B cell (primary cell): ENCODE measurements around the gene DTD1. TPM values are rescaled to one million over a fixed set of nuclear protein-coding genes. Genes with fewer than 3 reads are reported as not detected.

ENCODE experiments used
- ATAC-seq: fragments of 200-7000 bp; cut with Tn5 transposase; one replicate; pipeline ENCODE4 v1.10.0; 2021; ENCODE audit warnings: low read depth, mild to moderate bottlenecking, moderate number of reproducible peaks, moderate library complexity
- CTCF ChIA-PET: fragments of 350-600 bp; sonication (Branson Sonifier 250); formaldehyde crosslinking; loops from one replicate; lab custom pipeline; 2021; ENCODE audit warnings: antibody characterized with exemption, inconsistent platforms; lab: Charles Lee
- POLR2A ChIA-PET: fragments of 350-600 bp; sonication (Branson Sonifier 250); formaldehyde crosslinking; loops from one replicate; lab custom pipeline; 2021; ENCODE audit warnings: antibody characterized with exemption; lab: Charles Lee
- DNase-seq: peaks from one replicate; pipeline ENCODE4 v3.0.0; 2013
- H2AFZ ChIP-seq: 2 replicates; pipeline ENCODE4 v1.6.1; 2012; ENCODE audit warnings: mild to moderate bottlenecking, low read depth, low read length; ENCODE audit not compliant: insufficient read depth, poor library complexity, severe bottlenecking
- H3K27ac ChIP-seq, 2 donors: 1 replicate in 1 of 2; 2 replicates in 1 of 2; pipeline ENCODE4 v1.5.1; 2012 to 2013; ENCODE audit warnings: low read length in 2 of 2, mild to moderate bottlenecking in 2 of 2, moderate library complexity in 1 of 2
- H3K27me3 ChIP-seq, 4 experiments: fragments of 200-600 bp in 1 of 4; sonication (generic) in 1 of 4; replicated peaks in 1 of 4; 1 replicate in 2 of 4; 2 replicates in 2 of 4; pipeline versions ENCODE4 v1.6.1 to v1.7.0; 2013 to 2016; ENCODE audit warnings: low read length in 3 of 4, mild to moderate bottlenecking in 2 of 4, mixed read lengths in 1 of 4, moderate library complexity in 1 of 4; ENCODE audit not compliant: insufficient read depth in 4 of 4, control insufficient read depth in 3 of 4; ENCODE audit errors: control extremely low read depth in 1 of 4
- H3K36me3 ChIP-seq, 2 experiments: replicated peaks in 1 of 2; 1 replicate in 1 of 2; 2 replicates in 1 of 2; pipeline versions ENCODE4 v1.6.1 to v1.7.1; 2013; ENCODE audit warnings: low read length in 1 of 2; ENCODE audit not compliant: insufficient read depth in 2 of 2, control insufficient read depth in 1 of 2; ENCODE audit errors: control extremely low read depth in 1 of 2, extremely low read depth in 1 of 2
- H3K4me1 ChIP-seq, 2 donors: fragments of 200-600 bp in 1 of 2; sonication (generic) in 1 of 2; 1 replicate in 1 of 2; 2 replicates in 1 of 2; pipeline versions ENCODE4 v1.5.1 to v1.6.1; 2013 to 2017; ENCODE audit warnings: low read length in 2 of 2; ENCODE audit not compliant: control insufficient read depth in 2 of 2, insufficient read depth in 2 of 2
- H3K4me2 ChIP-seq: replicated peaks from 2 replicates; pipeline ENCODE3; 2012; ENCODE audit warnings: mild to moderate bottlenecking, low read depth, low read length; ENCODE audit not compliant: poor library complexity, severe bottlenecking
- H3K4me3 ChIP-seq, 5 experiments: fragments of 200-600 bp in 1 of 5; sonication (generic) in 1 of 5; 1 replicate in 3 of 5; 2 replicates in 2 of 5; pipeline versions ENCODE4 v1.5.1 to v1.7.0; 2011 to 2016; ENCODE audit warnings: low read length in 4 of 5, mild to moderate bottlenecking in 4 of 5, low read depth in 2 of 5, control low read depth in 1 of 5, moderate library complexity in 1 of 5; ENCODE audit not compliant: insufficient read depth in 1 of 5; ENCODE audit errors: control extremely low read depth in 1 of 5, extremely low read depth in 1 of 5
- H3K79me2 ChIP-seq: fragments of 200-600 bp; sonication (generic); one replicate; pipeline ENCODE4 v1.6.0; 2016; ENCODE audit warnings: low read length; ENCODE audit not compliant: control insufficient read depth, insufficient read depth
- H3K9ac ChIP-seq: fragments of 200-600 bp; sonication (generic); 2 replicates; pipeline ENCODE4 v1.6.1; 2017; ENCODE audit warnings: mild to moderate bottlenecking, low read length, moderate library complexity
- H3K9me3 ChIP-seq, 3 donors: one replicate each; pipeline versions ENCODE4 v1.6.1 to v1.7.1; 2013; ENCODE audit warnings: low read length in 2 of 3; ENCODE audit not compliant: control insufficient read depth in 2 of 3, insufficient read depth in 1 of 3; ENCODE audit errors: control extremely low read depth in 1 of 3
- H4K20me1 ChIP-seq: 2 replicates; pipeline ENCODE4 v1.6.0; 2012; ENCODE audit warnings: mild to moderate bottlenecking, low read length; ENCODE audit not compliant: insufficient read depth, control insufficient read depth, poor library complexity, severe bottlenecking
- H3K27ac Mint-ChIP-seq: one replicate; pipeline ENCODE4 v1.8.0; 2021; ENCODE audit warnings: mixed read lengths
- H3K27me3 Mint-ChIP-seq: one replicate; pipeline ENCODE4 v1.8.0; 2021; ENCODE audit warnings: mixed read lengths
- H3K4me1 Mint-ChIP-seq: one replicate; pipeline ENCODE4 v1.8.0; 2021; ENCODE audit warnings: mixed read lengths
- H3K4me3 Mint-ChIP-seq: one replicate; pipeline ENCODE4 v1.8.0; 2021; ENCODE audit warnings: mixed read lengths
- H3K9me3 Mint-ChIP-seq: one replicate; pipeline ENCODE4 v1.8.0; 2022; ENCODE audit warnings: mixed read lengths; ENCODE audit not compliant: insufficient read depth
- CTCF ChIP-seq: fragments of 200-600 bp; IDR thresholded peaks from one replicate; pipeline ENCODE4 v1.8.0; 2022; ENCODE audit warnings: antibody characterized with exemption, mild to moderate bottlenecking
- EZH2 ChIP-seq: IDR thresholded peaks from 2 replicates; pipeline ENCODE4 v1.6.1; 2012; ENCODE audit warnings: borderline replicate concordance, low read depth, mild to moderate bottlenecking, moderate library complexity, low read length; ENCODE audit not compliant: insufficient read depth, poor library complexity, severe bottlenecking
- WGBS: methylation state at CpG from one replicate; pipeline ENCODE4 v1.1.5; 2013; ENCODE audit warnings: missing lambda C conversion rate; ENCODE audit not compliant: insufficient coverage; 5-methylcytosine and 5-hydroxymethylcytosine counted together
- intact Hi-C: fragments of 100-400 bp; cut with micrococcal nuclease; formaldehyde crosslinking; loops from one replicate; pipeline ENCODE4 v1.10.0; 2022
- polyA plus RNA-seq: library from polyadenylated mRNA; depleted of rRNA; stranded (reverse); fragments of >200 nt; gene quantifications from 2 replicates; pipeline ENCODE4 v1.2.3, GENCODE V29; 2012
- total RNA-seq, 2 donors: library from RNA; stranded (reverse); fragments of 120-200 nt in 1 of 2; gene quantifications; 1 replicate in 1 of 2; 2 replicates in 1 of 2; pipeline versions ENCODE4 v1.2.3 to v1.2.4, GENCODE V29; 2013 to 2022

The DTD1 gene
- total and polyA plus RNA-seq, 2 donors (not counting 1 experiment from before 2014, with no cell fraction given), result 18.7 to 20.4 TPM

- intact Hi-C loops, result no loop called here
- no peaks in the 10 kb centered on the region for H3K4me1 Mint-ChIP-seq
- no peak for ATAC-seq
- POLR2A ChIA-PET, result no interaction called here
- no peak overlapping the region for H3K4me3 Mint-ChIP-seq
- Histone ChIP-seq H2AFZ (no peak overlapping the region), H3K9me3 (peaks cover 0 to 4% (median 0%) of the 10 kb centered on the region in 3 donors), H3K4me3 (no peak overlapping the region), H3K9ac (no peak overlapping the region), H3K27ac (no peak overlapping the region), H4K20me1 (no peaks in the 10 kb centered on the region), H3K36me3 (no peaks in the 10 kb centered on the region), H3K4me2 (no peak overlapping the region), H3K79me2 (no peaks in the 10 kb centered on the region), H3K4me1 (no peaks in the 10 kb centered on the region), H3K27me3 (no peaks in the 10 kb centered on the region)
- H3K27me3 Mint-ChIP-seq, result no peaks in the 10 kb centered on the region
- H3K9me3 Mint-ChIP-seq, result no peaks in the 10 kb centered on the region
- TF ChIP-seq EZH2 (no peak), CTCF (no peak)
- DNase-seq, result no peak
- WGBS, result no CpG with 5 or more reads among the region's 1 CpG
- no peak overlapping the region for H3K27ac Mint-ChIP-seq
- CTCF ChIA-PET, result no interaction called here
These were observed 104.6 kb downstream of the DTD1 start for GRCh38 chr20:18692447-18692846.

- no peaks in the 10 kb centered on the region for H3K4me1 Mint-ChIP-seq
- peaks cover 0 to 3% of the 10 kb centered on the region in 2 experiments for H3K36me3 ChIP-seq
- ATAC-seq, result no peak
- H3K4me3 Mint-ChIP-seq, result no peak overlapping the region
- H4K20me1 ChIP-seq, result no peaks in the 10 kb centered on the region
- no peak overlapping the region for H3K4me3 ChIP-seq
- H3K4me2 ChIP-seq, result no peak overlapping the region
- no peaks in the 10 kb centered on the region for H3K4me1 ChIP-seq
- ChIA-PET CTCF (no interaction called here), POLR2A (no interaction called here)
- no peaks in the 10 kb centered on the region for H3K27me3 Mint-ChIP-seq
- H3K9me3 Mint-ChIP-seq, result no peaks in the 10 kb centered on the region
- DNase-seq, result no peak
- H3K27me3 ChIP-seq, result no peaks in the 10 kb centered on the region
- intact Hi-C loops, result no loop called here
- H3K27ac ChIP-seq, result no peak overlapping the region
- H3K9me3 ChIP-seq, result peaks cover 0 to 9% (median 0%) of the 10 kb centered on the region in 3 donors
- H3K9ac ChIP-seq, result no peak overlapping the region
- TF ChIP-seq EZH2, result no peak
- no peak for TF ChIP-seq CTCF
- H2AFZ ChIP-seq, result no peak overlapping the region
- H3K79me2 ChIP-seq, result no peaks in the 10 kb centered on the region
- H3K27ac Mint-ChIP-seq, result no peak overlapping the region
- 100% methylated on average over 4 of the region's 6 CpGs for WGBS
These were observed 106.2 kb downstream of the DTD1 start for GRCh38 chr20:18694071-18694470.
